BJ (cell line): ENCODE results near the gene GNG3. TPM values are rescaled to one million over a fixed set of nuclear protein-coding genes. Genes with fewer than 3 reads are reported as not detected.

Source experiments
- CTCF ChIA-PET: fragments of 350-600 bp; formaldehyde crosslinking; extraction: SDS; loops from one replicate; lab custom pipeline; 2021; ENCODE audit warnings: antibody characterized with exemption, inconsistent platforms; lab: Yijun Ruan, JAX
- POLR2A ChIA-PET: fragments of 300-600 bp; sonication (Branson Sonifier 250); formaldehyde crosslinking; extraction: SDS; loops from one replicate; lab custom pipeline; 2021; ENCODE audit warnings: antibody characterized with exemption; lab: Charles Lee
- DNase-seq: peaks from one replicate; pipeline ENCODE4 v3.0.0-alpha.2; 2011; ENCODE audit warnings: low read depth
- H3K27me3 ChIP-seq: 2 replicates; pipeline ENCODE4 v1.6.0; 2011; ENCODE audit warnings: low read length; ENCODE audit not compliant: control insufficient read depth, insufficient read depth
- H3K36me3 ChIP-seq: 2 replicates; pipeline ENCODE4 v1.5.1; 2011; ENCODE audit warnings: low read length; ENCODE audit not compliant: control insufficient read depth, insufficient read depth
- H3K4me3 ChIP-seq: 2 replicates; pipeline ENCODE4 v1.5.1; 2011; ENCODE audit warnings: low read depth, mild to moderate bottlenecking, control low read depth, low read length
- polyA plus RNA-seq: library from polyadenylated mRNA; depleted of rRNA; stranded (reverse); fragments of >200 nt; gene quantifications from 2 replicates; pipeline ENCODE4 v1.2.3, GENCODE V29; 2011
- TF ChIP-seq, protein P1 (sequence below): IDR thresholded peaks from 2 replicates; pipeline ENCODE4 v1.5.1; 2011; ENCODE audit warnings: low read depth, mild to moderate bottlenecking, control low read depth, inconsistent platforms, low read length, moderate library complexity; ENCODE audit not compliant: insufficient read depth

The GNG3 gene
- polyA plus RNA-seq, 1 experiment, result not detected

DNA sequence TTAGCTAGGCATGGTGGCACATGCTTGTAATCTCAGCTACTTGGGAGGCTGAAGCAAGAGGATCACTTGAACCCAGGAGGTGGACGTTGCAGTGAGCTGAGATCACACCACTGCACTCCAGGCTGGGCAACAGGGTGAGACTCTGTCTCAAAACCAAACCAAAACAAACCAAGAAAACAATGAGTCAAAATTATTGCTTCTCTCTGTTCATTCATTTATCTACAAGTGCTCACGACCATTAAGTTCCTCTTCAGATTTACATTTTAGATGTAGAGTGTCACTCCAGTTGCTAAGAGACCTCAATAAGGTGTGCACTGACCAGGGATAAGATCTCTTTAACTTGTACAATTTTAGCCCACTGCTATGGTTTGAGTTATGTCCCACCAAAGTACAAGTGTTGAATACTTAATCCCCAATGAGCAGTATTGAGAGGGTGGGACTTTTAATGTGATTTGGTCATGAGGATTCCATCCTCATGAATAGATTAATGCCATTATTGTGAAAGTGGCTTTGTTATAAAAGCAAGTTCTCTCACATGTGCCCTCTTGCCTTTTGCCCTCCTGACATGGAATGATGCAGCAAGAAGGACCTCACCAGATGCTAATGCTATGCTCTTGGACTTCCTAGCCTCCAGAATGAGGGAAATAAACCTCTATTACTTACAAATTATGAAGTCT, 12.0 kb downstream of the GNG3 start:
- Histone ChIP-seq H3K4me3 (no peak overlapping the region), H3K27me3 (no peaks in the 10 kb centered on the region), H3K36me3 (peaks cover 48% of the 10 kb centered on the region)
- DNase-seq, result no peak
- CTCF ChIA-PET, result interaction anchor here (1.0 to 1.8 kb wide), 2 partner anchors 9 to 39 kb away, joined by 3 to 5 read pairs; no protein-coding TSS in a partner anchor
- POLR2A ChIA-PET, result no interaction called here
- TF ChIP-seq, protein P1, sequence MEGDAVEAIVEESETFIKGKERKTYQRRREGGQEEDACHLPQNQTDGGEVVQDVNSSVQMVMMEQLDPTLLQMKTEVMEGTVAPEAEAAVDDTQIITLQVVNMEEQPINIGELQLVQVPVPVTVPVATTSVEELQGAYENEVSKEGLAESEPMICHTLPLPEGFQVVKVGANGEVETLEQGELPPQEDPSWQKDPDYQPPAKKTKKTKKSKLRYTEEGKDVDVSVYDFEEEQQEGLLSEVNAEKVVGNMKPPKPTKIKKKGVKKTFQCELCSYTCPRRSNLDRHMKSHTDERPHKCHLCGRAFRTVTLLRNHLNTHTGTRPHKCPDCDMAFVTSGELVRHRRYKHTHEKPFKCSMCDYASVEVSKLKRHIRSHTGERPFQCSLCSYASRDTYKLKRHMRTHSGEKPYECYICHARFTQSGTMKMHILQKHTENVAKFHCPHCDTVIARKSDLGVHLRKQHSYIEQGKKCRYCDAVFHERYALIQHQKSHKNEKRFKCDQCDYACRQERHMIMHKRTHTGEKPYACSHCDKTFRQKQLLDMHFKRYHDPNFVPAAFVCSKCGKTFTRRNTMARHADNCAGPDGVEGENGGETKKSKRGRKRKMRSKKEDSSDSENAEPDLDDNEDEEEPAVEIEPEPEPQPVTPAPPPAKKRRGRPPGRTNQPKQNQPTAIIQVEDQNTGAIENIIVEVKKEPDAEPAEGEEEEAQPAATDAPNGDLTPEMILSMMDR, result no peak

DNA sequence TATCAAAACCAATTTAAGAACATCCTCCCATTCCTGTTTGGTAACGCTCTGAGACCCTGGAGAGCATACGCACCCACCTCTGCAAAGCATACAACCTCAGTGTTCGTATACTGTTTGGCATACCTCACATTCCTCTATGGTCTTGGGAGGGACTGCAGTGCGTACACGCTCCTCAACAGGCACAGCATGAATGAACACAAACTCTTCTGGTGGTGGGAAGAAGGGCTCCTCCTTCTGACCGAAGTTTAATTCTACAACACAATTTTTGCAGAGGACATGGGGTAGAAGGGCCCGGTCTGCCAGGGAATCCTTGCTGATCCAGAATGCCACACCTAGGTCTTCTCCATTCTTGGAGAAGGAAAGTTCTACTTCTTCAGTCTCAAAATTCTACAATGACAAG, 14.5 kb downstream of the GNG3 start:
- TF ChIP-seq, protein P1, result no peak
- Histone ChIP-seq H3K27me3 (no peaks in the 10 kb centered on the region), H3K36me3 (peaks cover 28% of the 10 kb centered on the region), H3K4me3 (no peak overlapping the region)
- POLR2A ChIA-PET, result no interaction called here
- DNase-seq, result no peak
- CTCF ChIA-PET, result no interaction called here

DNA sequence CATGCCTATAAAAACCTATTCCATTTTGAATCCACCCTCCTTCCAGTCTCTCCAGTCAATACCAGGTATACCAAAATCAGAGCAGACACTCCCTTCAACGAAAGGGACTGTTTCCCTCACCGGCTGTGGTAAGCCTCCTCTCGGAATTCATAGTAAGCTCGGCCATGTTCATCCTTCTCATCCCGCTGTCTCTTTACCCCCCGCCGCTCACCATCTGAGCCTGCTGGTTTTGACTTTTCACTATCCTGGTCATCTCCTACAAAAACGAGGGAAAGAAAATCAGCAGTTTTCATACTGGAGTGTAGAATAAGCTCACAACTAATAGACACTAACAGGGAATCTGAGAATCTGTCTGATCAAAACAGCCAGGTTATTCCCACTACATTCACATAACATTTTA, 16.7 kb downstream of the GNG3 start:
- DNase-seq, result no peak
- no peaks in the 10 kb centered on the region for H3K27me3 ChIP-seq
- H3K4me3 ChIP-seq, result peak overlapping the region; percentile 10; the same call in 1 of the 2 replicates
- POLR2A ChIA-PET, result interaction anchor here (0.6 kb wide), 2 partner anchors 215 to 347 kb away, joined by 3 read pairs; no protein-coding TSS in a partner anchor
- TF ChIP-seq, protein P1, result no peak
- CTCF ChIA-PET, result interaction anchor here (1.0 to 1.4 kb wide), 2 partner anchors 44 to 139 kb away, joined by 3 to 4 read pairs; no protein-coding TSS in a partner anchor
- H3K36me3 ChIP-seq, result peaks cover 22% of the 10 kb centered on the region

DNA sequence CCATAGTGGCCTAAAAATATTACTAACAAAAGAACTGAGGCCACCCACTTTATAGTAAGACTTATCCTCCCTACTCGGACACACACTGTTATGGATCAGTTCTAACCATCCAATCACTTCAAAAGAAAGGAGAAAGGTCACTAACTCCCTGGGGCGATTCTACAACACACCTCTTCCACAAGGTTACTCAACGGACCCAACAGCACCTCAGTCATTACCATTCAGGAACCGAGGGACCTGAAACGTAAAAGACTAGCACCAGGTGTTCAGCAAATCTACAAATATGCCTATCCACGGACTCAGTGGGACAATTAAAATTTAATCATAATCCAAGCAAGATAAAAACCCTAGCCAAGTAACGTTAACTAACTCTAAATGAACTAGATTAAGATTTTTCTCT, 18.2 kb downstream of the GNG3 start:
- CTCF ChIA-PET, result interaction anchor here (1.0 to 1.2 kb wide), 2 partner anchors 16 to 61 kb away, joined by 3 to 5 read pairs; no protein-coding TSS in a partner anchor
- Histone ChIP-seq H3K4me3 (peak overlapping the region; percentile 88), H3K27me3 (no peaks in the 10 kb centered on the region), H3K36me3 (peaks cover 11% of the 10 kb centered on the region)
- TF ChIP-seq, protein P1, result no peak
- POLR2A ChIA-PET, result interaction anchor here (1.0 to 2.2 kb wide), 3 partner anchors 16 to 60 kb away, joined by 3 to 12 read pairs (median 3); partner anchors contain the start of genes C11orf98, CSKMT and ZBTB3
- DNase-seq, result no peak

DNA sequence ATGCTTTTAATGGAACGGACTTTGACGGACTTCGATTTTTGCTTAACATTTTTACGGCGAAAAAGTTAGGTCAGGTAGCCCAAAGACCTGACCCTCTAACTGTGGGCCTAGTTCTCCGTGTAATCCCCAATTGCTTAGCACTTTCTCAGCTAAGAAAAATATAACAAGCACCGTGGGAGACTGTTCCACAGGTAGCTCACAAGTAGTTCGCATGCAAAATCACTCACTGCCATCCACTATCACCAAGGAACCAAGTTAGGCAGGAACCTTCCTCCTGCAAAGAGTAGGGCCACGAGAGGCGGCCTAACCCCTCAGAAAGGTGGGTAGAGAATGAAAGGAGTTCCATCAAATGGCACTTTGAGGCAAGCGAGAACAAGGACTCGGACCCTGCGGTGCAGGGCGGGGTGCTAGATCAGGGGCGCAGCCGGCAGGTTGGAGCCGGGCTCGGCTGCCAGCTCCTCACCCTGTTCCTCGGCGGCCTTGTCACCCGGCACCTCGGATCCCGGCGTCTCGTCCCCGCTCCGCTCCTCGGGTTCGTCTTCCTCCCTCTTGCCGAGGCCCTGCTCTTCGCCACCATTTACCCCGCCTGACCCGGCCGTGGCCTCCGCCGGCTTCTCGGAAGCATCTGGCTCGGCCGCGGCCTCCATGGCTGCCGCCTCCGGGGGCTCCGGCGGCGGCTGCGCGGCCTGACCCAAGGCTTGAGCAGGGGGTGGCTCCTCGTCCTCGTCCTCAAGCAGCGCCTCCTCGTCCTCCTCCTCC, 18.9 kb downstream of the GNG3 start:
- H3K4me3 ChIP-seq, result peak overlapping the region; percentile 88
- TF ChIP-seq, protein P1, result no peak
- POLR2A ChIA-PET, result interaction anchor here (1.0 to 2.2 kb wide), 3 partner anchors 17 to 61 kb away, joined by 3 to 12 read pairs (median 3); partner anchors contain the start of genes C11orf98, CSKMT and ZBTB3
- no peaks in the 10 kb centered on the region for H3K27me3 ChIP-seq
- CTCF ChIA-PET, result interaction anchor here (1.0 to 1.4 kb wide), 5 partner anchors 10 to 93 kb away, joined by 3 to 5 read pairs (median 3); partner anchors contain the start of gene UBXN1
- peaks cover 11% of the 10 kb centered on the region for H3K36me3 ChIP-seq
- DNase-seq, result no peak
